Epidermal melanocyte (primary cell): ENCODE data around the gene PPP1CA.

ENCODE experiments used
- DNase-seq: peaks from one replicate; pipeline ENCODE4 v3.0.0; 2011; ENCODE audit warnings: low spot score; ENCODE audit not compliant: insufficient read length

The PPP1CA gene

DNA sequence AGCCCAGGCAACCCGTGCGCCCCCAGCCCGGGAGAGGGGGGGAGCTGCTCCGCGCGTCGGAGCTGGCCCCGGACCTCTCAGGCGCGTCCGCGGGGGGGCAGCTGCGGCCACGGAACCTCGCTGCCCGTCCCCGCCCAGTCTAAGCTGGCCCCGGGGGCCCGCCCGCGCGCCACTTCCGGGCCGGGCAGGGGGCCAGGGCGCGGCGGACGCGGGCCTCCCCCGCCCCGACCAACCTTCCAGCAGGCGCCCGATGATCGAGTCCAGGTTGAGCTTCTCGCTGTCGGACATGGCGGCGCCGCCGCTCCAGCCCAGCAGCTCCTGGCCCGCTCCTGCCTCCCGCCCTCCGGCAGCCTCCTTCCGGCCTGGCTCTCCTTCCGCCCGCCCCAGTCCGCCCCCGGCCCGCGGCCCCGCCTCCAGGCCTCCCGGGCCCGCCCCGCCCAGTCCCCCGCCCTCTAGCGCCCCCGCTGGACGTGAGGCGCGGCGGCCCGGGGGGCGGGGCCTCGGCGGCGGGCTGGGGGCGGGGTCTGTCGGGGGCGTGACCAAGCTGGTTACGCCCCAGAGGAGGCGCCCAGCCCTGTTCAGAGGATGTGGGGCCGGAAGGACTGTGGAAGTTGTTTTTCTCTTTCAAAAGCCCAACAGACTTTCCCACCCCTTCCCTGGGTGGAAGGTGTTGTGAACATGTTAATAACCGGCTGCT lies at the start of gene PPP1CA:
Gene PPP1CA (minus strand): TSS at position 364 of the 697 bp plus-strand sequence. CDS start 76 bp downstream, at position 288.
- peak; percentile 98 for DNase-seq

DNA sequence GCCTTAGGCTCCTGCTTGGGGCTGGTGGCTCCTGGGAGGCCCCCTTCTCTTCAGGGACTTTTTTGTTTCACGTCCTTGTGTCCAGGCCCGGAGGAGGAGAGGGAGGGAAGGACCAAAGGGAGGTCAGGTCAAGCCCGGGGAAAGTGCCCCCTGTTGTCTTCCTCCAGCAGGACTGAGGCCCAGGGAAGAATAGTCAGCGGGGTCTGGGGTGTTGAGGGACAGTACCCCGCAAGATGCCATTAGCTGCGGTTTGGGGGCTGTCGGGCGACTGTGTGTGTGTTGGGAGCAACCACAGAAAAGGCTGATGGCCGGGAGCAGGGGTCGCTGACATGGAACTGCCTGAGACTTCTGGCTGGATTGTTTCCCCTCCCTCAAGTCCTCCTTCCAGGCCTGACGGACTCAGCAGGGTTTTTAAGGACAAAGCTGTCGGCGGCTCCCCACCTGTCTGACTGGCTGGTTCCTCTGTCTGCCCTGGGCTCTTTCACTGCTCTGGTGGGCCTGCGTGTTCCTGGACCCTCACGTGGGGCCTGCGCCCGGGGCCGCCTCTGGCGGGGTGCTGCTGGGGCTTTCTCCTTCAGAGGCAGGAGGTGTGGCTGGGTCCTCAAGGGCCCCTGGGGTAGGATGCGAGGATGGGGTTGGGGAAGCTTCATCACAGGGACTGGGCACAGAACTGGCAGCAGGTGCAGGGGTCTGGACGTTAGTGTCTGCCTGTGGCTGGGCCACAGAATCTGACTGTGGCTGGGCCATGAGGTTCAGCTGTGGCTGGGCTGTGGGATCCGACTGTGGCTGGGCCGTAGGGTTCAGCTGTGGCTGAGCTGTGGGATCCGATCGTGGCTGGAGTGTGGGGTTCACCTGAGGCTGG lies 49.4 kb upstream of the PPP1CA start:
- no peak for DNase-seq

- no peak for DNase-seq
Observed at GRCh38 chr11:67449116-67449844, 47.6 kb upstream of the PPP1CA start.

DNA sequence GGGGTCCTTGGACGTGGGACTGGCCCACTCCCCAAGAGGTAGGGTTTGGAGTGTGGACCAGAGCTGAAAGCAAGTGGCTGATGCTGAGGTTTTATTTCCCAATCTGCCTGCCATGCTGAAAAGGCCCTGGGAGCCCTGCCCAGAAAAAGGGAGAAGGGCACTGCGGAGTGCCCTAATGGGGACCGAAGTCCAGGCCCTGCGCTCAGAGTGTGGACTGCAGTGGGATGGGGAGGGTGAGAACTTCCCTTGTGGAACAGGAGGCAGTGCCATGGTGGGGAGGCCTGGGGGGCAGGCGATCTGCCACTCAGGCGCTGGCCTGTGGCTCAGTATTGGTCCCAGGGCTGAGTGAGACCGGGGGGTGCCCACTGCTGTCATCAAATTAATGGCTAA lies 46.6 kb upstream of the PPP1CA start:
- no peak for DNase-seq

- DNase-seq = no peak
Observed at GRCh38 chr11:67445515-67445914, 43.9 kb upstream of the PPP1CA start.

- no peak for DNase-seq
Observed at GRCh38 chr11:67442504-67443404, 41.1 kb upstream of the PPP1CA start.

GRCh38 chr11:67441731-67442351 lies 40.2 kb upstream of the PPP1CA start:
- no peak for DNase-seq

- DNase-seq = no peak
Observed at GRCh38 chr11:67441098-67441563, 39.5 kb upstream of the PPP1CA start.

DNA sequence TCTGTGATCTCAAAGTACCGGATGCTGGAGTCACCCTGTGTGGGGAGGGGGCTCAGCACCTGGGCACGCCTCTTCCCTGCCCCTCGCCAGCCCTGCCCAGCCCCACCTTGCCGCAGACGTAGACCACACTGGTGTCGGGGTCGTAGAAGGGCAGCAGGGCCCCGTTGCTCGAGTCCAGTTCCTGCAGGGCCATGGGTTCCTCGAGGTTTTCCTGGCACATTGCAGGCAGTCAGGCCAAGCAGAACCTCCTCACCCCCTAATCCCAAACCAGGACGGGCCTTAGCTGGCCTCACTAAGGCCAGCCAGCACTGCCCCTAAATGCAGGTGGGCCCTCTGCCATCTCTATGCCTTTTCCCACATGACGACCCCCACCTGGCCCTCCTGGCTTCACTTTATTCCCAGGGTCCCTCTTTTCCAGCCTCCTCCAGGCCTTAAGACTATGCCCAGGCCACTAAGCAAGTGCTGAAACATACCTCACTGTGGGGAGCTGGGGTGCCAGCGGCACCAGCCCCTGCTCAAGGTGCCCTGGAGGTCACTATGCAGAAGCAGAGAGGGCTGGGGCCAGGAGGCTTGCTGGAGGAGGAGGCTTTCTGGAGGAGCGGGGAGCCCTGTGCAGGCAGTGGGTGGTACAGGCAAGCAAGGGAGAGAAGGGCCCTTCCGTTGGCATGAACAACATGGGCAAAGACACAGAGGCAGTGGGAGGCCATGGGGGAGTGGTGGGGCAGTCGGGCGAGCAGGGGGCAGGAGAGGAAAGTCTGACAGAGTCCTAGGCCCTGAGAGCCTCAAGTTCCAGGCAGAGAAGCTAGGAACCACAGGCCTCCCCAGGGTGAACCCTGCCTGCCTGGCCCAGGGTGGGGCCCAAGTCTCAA lies 38.8 kb upstream of the PPP1CA start:
- DNase-seq = no peak

- peak; percentile 49 for DNase-seq
Observed at GRCh38 chr11:67439321-67440228, 37.9 kb upstream of the PPP1CA start.

DNA sequence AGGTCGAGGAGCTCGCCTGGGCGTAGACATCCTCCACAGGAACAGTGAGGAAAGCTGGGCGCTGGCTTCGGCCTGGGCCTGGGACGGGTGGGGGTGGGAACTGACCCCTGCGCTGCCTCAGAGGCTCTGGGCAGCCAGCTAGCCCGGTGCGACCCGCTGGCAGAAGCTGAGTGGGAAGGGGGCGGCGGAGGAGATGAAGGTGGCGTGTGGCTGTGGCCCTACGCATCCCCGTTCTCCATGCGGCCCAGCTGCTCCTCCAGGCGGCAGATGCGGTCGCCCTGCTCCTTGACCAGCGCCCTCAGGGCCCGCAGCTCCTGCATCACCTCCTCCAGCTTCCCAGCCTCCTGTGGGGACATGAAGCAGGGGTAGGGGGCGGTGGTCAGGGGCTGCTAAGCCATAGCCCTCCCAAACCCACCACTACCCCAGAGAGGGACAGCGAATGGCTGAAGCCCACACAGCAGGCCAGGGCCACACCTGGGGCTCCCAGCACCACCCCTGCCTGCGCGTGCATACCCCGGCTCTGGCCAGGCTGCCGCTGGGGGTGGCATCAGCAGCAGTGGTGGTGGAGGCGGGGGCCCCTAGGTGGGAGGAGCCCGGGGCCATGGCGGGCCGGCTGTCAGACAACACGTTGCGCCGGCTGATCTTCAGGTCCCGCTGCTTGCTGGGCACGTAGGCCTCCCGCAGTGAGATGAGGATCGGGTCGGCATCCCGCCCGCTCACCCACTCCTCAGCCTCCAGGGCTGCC lies 36.7 kb upstream of the PPP1CA start:
- no peak for DNase-seq

GRCh38 chr11:67437809-67438157 lies 36.1 kb upstream of the PPP1CA start:
- DNase-seq = no peak

- DNase-seq = no peak
Observed at GRCh38 chr11:67437082-67437808, 35.6 kb upstream of the PPP1CA start, which contains the start of gene PTPRCAP. Gene PTPRCAP (minus strand): TSS chr11:67437682. CDS start chr11:67437619, 63 bp downstream.

- no peak for DNase-seq
Observed at GRCh38 chr11:67436459-67437081, 34.9 kb upstream of the PPP1CA start.

DNA sequence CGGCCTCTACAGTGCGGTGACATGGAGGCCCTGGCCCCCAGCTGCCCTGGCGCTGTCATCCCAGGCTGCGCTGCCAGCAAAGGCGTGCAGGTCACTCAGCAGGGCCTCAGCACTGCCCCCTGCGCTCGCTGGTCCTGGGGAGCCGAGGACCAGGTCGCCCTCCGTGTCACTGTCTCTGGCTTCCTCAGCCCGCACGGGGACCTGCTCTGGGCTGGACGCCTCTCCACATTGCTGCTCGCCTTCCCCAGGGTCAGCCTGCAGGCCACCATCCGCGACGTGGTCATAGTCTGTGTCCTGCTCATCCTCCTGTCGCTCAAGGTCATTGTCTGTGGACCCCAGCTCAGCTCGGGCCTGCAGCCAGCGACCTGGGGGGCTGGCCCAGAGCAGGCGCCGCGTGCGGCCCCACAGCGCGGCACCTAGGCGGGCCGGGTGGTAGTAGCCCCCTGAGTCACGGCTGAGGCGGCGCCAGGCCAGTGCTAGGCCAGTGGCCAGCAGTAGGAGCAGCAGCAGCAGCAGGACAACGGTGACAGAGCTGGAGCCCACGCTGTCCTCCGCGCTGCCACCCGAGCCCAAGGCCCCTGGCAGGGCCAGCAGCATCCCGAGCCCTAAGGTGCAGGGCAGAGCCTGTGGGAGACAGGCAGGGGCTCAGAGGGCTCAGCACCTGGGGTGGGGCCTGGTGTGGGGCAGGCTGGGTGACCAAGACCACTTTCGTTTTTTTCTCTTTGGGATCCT lies 34.2 kb upstream of the PPP1CA start:
- no peak for DNase-seq
